Measurements from ENCODE around the gene GRN. TPM values are rescaled to one million over a fixed set of nuclear protein-coding genes. Genes with fewer than 3 reads are reported as not detected.
"Not testable (repeated sequence)": the region's sequence is repeated elsewhere in the genome, so short reads cannot be mapped to it uniquely, and the experiment has no call there.

GRN gene
- total and polyA plus RNA-seq, 2 of the 8 experiments (the other 6 are each of a cell fraction or from before 2014, with no cell fraction given), result 108 to 387 TPM

DNA sequence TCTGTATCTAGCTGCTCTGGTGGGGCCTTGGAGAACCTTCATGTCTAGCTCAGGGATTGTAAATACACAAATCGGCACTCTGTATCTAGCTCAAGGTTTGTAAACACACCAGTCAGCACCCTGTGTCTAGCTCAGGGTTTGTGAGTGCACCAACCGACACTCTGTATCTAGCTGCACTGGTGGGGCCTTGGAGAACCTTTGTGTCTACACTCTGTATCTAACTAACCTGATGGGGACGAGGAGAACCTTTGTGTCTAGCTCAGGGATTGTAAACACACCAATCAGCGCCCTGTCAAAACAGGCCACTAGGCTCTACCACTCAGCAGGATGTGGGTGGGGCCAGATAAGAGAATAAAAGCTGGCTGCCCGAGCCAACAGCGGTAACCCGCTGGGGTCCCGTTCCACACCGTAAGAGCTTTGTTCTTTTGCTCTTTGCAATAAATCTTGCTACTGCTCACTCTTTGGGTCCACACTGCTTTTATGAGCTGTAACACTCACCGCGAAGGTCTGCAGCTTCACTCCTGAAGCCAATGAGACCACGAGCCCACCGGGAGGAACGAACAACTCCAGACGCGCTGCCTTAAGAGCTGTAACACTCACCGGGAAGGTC is 24.4 kb downstream of the GRN start:
- DNase-seq (ENCODE audit: low read depth in 1 of 2, low spot score in 2 of 2); H3K4me3 ChIP-seq (ENCODE audit: extremely low read depth in 1 of 4, insufficient read depth in 2 of 4, low read depth in 3 of 4, low read length in 4 of 4); H3K79me2 ChIP-seq (ENCODE audit: control insufficient read depth in 1 of 2, insufficient read depth in 2 of 2, low read length in 2 of 2); H3K9me3 ChIP-seq (ENCODE audit: insufficient read depth in 2 of 2, low read depth in 1 of 2, low read length in 1 of 2); H3K36me3 ChIP-seq (ENCODE audit: control insufficient read depth in 2 of 4, insufficient read depth in 4 of 4, low read length in 3 of 4); H3K23ac ChIP-seq (ENCODE audit: insufficient read length); H3K27ac ChIP-seq (ENCODE audit: low read depth, low read length); H4K5ac ChIP-seq (ENCODE audit: insufficient read length, low read depth, low read length); H3K4me2 ChIP-seq (ENCODE audit: insufficient read depth in 1 of 2, low read depth in 2 of 2, low read length in 2 of 2); H3K14ac ChIP-seq (ENCODE audit: insufficient read length); H3K4ac ChIP-seq (replicated peaks; ENCODE audit: insufficient read length, low read depth, low read length); H3K9ac ChIP-seq (replicated peaks in 1 of 4; ENCODE audit: extremely low read depth in 1 of 4, low read depth in 3 of 4, low read length in 3 of 4); H3K23me2 ChIP-seq (ENCODE audit: low read depth, low read length); H3K4me1 ChIP-seq (replicated peaks in 1 of 4; ENCODE audit: control insufficient read depth in 3 of 4, insufficient read depth in 4 of 4, low read length in 3 of 4); H3K18ac ChIP-seq (ENCODE audit: extremely low read depth, low read length); FAIRE-seq; H2BK12ac ChIP-seq (ENCODE audit: low read depth, low read length); H3K79me1 ChIP-seq (ENCODE audit: low read depth, low read length); H4K20me1 ChIP-seq (replicated peaks in 1 of 2; ENCODE audit: control insufficient read depth in 1 of 2, insufficient read depth in 2 of 2, low read length in 2 of 2); H3K27me3 ChIP-seq (replicated peaks in 1 of 4; ENCODE audit: control insufficient read depth in 3 of 4, extremely low read depth in 1 of 4, insufficient read depth in 3 of 4, low read length in 3 of 4); H2BK15ac ChIP-seq (ENCODE audit: low read length); H2BK20ac ChIP-seq (ENCODE audit: low read length); H2BK5ac ChIP-seq (ENCODE audit: low read depth, low read length); H3K56ac ChIP-seq (replicated peaks; ENCODE audit: insufficient read length, low read depth, low read length); H4K8ac ChIP-seq (ENCODE audit: extremely low read depth, insufficient read depth, low read length); H2AFZ ChIP-seq (ENCODE audit: low read length); H2AK5ac ChIP-seq (ENCODE audit: low read depth, low read length); H2BK120ac ChIP-seq (replicated peaks; ENCODE audit: low read depth, low read length); H4K91ac ChIP-seq (replicated peaks; ENCODE audit: insufficient read length, low read length): not testable (repeated sequence)
- CTCF ChIA-PET (ENCODE audit: partially characterized antibody), result interaction anchor here (0.7 to 13.8 kb wide), 8 partner anchors 10 to 410 kb away, joined by 3 to 177 read pairs (median 4); partner anchors contain the start of gene FAM171A2
- 89% methylated on average over 17 of the region's 17 CpGs; no CpG with 5 or more reads in 1 of the 2 experiments for WGBS, 2 experiments (ENCODE audit: extremely low coverage in 1 of 2, insufficient coverage in 1 of 2, insufficient read length in 1 of 2, insufficient replicate concordance in 2 of 2, low coverage in 1 of 2, low lambda C conversion rate in 2 of 2, missing lambda C conversion rate in 1 of 2)
- POLR2A ChIA-PET (ENCODE audit: partially characterized antibody), result interaction anchor here (0.6 to 4.4 kb wide), 6 partner anchors 9 to 185 kb away, joined by 3 to 18 read pairs (median 4); no protein-coding TSS in a partner anchor
